Left cardiac atrium (tissue), 4 donors: Measurements from ENCODE around the gene XRCC1. TPM values are rescaled to one million over a fixed set of nuclear protein-coding genes. Genes with fewer than 3 reads are reported as not detected.
"Not testable (repeated sequence)": the region's sequence is repeated elsewhere in the genome, so short reads cannot be mapped to it uniquely, and the experiment has no call there.

Source experiments
- ATAC-seq, 2 donors: fragments of 200-7000 bp; cut with Tn5 transposase; one replicate each; pipeline ENCODE4 v1.9.1; 2020; ENCODE audit warnings: mild to moderate bottlenecking in 2 of 2, moderate library complexity in 2 of 2
- DNase-seq: peaks from one replicate; pipeline ENCODE4 v3.0.0-alpha.2; 2020
- intact Hi-C, 2 donors: fragments of 100-400 bp; cut with DNase I; formaldehyde crosslinking; loops; one replicate each; pipeline versions ENCODE4 v1.14.1 to v1.15.1; 2022 to 2023
- total RNA-seq, 2 donors: library from RNA; stranded (reverse); fragmentation: NEBNext Ultra II Directional; extraction: Animal tissue kit (Norgen Biotek cat#: 25700); gene quantifications; one replicate each; pipeline ENCODE4 v1.2.1, GENCODE V29; 2021
- donor health status: DM: no; HTN: yes; CAD: no.
- donor health status: DM: no; HTN: yes; CAD: no; lungs with severe emphysema.
- donor health status: DM: yes; HTN: yes; CAD: no.
- donor health status: Dilated cardiomyopathy.

XRCC1 gene
- total RNA-seq, 2 donors from 2014 or later: 14.0 to 17.4 TPM

GRCh38 chr19:43587029-43587428, 11.7 kb upstream of the XRCC1 start:
- DNase-seq, ATAC-seq, intact Hi-C loops: not testable (repeated sequence)

GRCh38 chr19:43586346-43586745, 11.0 kb upstream of the XRCC1 start:
- no peak for ATAC-seq
- intact Hi-C loops: no loop called here
- DNase-seq: no peak

- no peak for ATAC-seq
- intact Hi-C loops: no loop called here
- no peak for DNase-seq
Observed at GRCh38 chr19:43584484-43584883, 9.2 kb upstream of the XRCC1 start.

- ATAC-seq: no peak
- intact Hi-C loops: no loop called here
- no peak for DNase-seq
Observed at GRCh38 chr19:43582495-43582894, 7.2 kb upstream of the XRCC1 start.

DNA sequence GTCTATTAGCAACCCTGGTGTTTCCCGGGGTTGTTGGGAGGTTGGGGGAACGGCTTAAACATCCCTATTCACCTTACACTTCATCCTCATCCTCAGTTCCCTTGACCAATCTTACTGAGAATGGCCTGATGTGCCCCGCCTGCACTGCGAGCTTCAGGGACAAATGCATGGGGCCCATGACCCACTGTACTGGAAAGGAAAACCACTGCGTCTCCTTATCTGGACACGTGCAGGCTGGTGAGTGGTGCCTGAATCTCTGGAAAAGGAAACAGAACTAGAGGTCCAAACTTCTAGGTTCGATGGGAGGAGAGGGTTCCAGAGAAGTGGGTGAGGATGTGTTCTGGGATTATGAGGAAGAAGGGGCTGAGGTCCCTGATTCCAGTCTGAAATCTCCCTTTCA, 6.1 kb upstream of the XRCC1 start:
- no peak for DNase-seq
- intact Hi-C loops: no loop called here
- peak in 1 of 2 donors; percentile 2 for ATAC-seq

- no peak for DNase-seq
- ATAC-seq: no peak
- intact Hi-C loops: no loop called here
Observed at GRCh38 chr19:43578787-43579186, 3.5 kb upstream of the XRCC1 start.

GRCh38 chr19:43575955-43576878, 890 bp upstream of the XRCC1 start:
- DNase-seq: peak; percentile 26
- intact Hi-C loops: loop anchor here in 1 of 2 donors (1.0 kb wide), 1 partner anchor 20 kb away; the partner anchor contains the start of genes IRGQ and ZNF576

DNA sequence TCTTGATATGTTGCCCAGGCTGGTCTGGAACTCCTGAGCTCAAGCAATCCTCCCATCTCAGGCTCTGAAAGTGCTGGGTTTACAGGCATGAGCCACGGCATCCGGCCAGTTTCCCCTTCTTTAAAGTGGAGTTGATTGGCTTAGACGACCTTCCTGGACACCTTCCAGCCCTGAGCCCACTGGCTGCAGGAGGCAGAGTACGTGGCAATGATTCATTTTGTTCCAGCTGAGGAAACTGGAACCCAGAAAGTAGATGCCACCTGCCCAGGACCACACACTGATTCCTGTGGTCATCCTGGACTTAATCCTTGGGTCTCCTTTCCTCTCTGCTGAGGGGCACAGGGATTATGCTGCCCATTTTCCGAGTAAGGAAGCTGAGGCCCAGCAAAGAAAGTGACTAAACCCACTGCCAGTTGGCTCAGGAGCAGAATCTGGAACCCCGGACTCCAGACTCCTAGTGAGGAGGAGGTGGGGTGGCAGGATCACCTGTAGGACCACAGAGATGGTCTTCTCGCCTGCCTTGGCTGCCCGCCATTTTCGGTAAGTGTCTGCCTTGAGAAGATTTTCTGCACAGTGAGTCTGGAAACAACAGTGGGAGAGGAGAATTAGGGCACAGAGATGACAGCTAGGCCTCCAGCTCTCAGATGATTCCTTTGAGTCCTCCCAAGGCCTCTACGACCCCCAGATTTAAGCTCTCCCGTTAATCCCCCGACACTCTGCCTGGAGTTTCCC, 737 bp downstream of the XRCC1 start:
- DNase-seq (no peak), ATAC-seq (no peak)
- intact Hi-C loops: loop anchor here in 1 of 2 donors (1.0 kb wide), 1 partner anchor 22 kb away; the partner anchor contains the start of genes IRGQ and ZNF576

More at GRCh38 chr19:43575955-43576878, 890 bp upstream of the XRCC1 start:
- ATAC-seq: peak in 1 of 2 donors; percentile 0

GRCh38 chr19:43572171-43572588, 3.1 kb downstream of the XRCC1 start:
- no peak for DNase-seq
- ATAC-seq: no peak
- intact Hi-C loops: no loop called here

GRCh38 chr19:43570174-43570791, 5.0 kb downstream of the XRCC1 start:
- DNase-seq (no peak), ATAC-seq (no peak)
- intact Hi-C loops: no loop called here

GRCh38 chr19:43569657-43570056, 5.7 kb downstream of the XRCC1 start:
- intact Hi-C loops: no loop called here
- ATAC-seq: no peak
- no peak for DNase-seq

GRCh38 chr19:43564800-43565199, 10.5 kb downstream of the XRCC1 start:
- DNase-seq: no peak
- intact Hi-C loops: no loop called here
- ATAC-seq: no peak

DNA sequence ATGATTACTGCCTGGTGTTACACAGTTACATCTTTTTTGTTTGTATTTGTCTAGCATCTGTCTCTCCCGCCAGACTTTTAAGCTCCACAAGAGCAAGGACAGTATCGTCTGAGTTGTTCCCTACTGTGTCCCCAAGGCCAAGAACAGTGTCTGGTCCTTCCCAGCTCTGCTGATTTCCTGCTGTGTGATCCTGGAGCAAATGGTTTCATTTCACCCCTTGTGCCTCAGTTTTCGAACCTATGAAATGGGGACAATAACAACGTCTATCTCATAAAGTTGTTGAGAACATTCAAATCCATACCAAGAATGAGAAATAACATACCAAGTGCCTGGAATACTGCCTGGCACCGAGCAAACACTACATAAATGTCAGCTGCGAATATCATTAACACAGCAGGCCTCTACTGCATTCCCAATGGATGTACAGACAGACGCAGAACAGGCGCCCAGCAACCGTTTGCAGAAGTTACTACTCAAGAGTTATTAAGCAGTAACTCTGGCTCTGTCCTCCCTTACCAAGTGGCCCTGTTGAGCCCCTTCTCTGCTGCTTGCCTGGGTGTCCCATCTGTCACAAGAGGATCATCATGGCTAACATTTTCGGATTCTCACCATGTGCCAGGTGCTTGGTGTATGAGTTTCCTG, 11.4 kb downstream of the XRCC1 start:
- DNase-seq: no peak
- intact Hi-C loops: no loop called here
- no peak for ATAC-seq

- ATAC-seq: peak; percentile 91 to 96
- DNase-seq: peak; percentile 83
- intact Hi-C loops: no loop called here
Observed at GRCh38 chr19:43562698-43563241, 12.6 kb downstream of the XRCC1 start.

DNA sequence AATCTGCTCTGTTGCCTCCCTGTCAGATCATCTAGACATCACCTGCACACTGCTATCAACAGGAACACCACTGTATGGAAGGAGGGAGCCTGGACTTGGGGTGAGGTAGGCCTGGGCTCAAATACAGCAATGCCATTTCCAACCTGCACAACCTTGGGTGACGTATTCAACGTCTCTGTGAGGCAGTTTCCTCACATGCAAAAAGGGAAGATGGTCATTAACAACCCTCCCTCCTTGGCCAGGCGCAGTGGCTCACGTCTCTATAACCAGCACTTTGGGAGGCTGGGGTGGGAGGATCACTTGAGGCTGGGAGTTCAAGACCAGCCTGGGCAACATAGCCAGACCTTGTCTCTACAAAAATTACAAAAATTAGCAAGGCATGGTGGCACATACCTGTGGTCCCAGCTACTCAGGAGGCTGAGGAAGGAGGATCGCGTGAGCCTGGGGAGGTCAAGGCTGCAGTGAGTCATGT, 13.1 kb downstream of the XRCC1 start:
- intact Hi-C loops: no loop called here
- no peak for DNase-seq
- no peak for ATAC-seq

DNA sequence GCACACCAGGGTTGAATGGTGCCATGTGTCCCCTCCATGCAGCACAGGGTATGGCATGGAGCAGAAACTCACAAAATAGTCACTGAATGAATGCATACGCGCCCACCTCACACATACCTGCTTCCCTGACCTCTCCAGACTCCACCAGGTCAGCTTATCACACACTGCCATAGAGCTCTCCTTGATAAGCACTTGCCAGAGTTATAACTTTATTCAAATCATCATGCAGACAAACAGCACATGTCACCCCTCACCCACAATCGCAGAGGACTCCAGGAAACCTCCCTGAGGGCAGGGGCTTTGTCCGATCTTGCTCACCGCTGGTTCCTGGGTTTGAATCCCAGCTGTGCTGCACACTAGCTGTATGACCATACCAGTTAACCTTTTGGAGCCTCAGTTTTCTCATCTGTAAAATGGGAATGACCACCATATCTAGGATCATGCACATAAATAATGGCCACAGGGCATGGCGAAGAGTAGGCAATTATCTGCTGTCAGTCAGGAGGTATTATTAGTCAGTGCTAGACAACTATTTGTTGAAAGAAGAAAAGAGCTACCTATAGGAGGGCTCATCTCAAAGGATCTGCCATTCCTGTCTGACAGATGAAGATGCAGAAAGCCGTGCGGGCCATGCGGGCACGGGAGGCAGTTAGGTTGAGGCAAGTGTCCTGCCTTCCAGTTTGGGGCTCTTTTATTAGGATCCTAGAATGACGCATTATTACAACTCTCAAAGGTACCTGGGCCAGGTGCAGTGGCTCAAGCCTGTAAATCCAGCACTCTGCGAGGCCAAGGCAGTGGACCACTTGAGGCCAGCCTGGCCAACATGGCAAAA, 14.0 kb downstream of the XRCC1 start:
- intact Hi-C loops: no loop called here
- ATAC-seq: no peak
- DNase-seq: no peak

DNA sequence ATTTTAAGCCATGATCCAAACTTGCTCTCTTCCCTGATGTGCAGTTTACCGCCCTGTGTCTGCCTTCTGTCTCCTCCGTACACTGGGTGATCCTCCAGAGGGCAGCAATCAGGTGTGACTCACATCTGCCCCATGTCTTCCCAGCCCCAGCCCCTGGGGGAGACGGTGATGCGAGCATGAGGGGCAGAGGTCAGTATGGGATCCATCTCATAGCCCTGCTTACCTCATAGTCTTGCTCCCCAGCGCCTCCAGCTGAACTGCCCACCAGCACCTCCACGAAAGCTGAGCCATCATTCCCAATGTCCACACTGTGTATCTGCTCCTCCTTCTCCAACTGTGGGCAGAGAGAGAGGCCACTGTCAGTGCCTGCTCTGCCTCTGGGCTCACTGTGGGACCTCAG, 14.6 kb downstream of the XRCC1 start:
- ATAC-seq (no peak), DNase-seq (no peak)
- intact Hi-C loops: no loop called here
